Thyroid gland (tissue), 4 donors: ENCODE results near the gene ARHGAP4. TPM values are rescaled to one million over a fixed set of nuclear protein-coding genes. Genes with fewer than 3 reads are reported as not detected.

Experiments used
- DNase-seq, 2 donors: peaks; one replicate each; pipeline ENCODE4 v3.0.0-alpha.2; 2019
- H3K27ac ChIP-seq, 3 donors: fragments of 200-600 bp; sonication (generic); 1 replicate in 2 of 3; 2 replicates in 1 of 3; pipeline ENCODE4 v1.5.1; 2016 to 2019; ENCODE audit warnings: mild to moderate bottlenecking in 1 of 3, moderate library complexity in 1 of 3
- H3K27me3 ChIP-seq: fragments of 200-600 bp; sonication (generic); one replicate; pipeline ENCODE4 v1.5.1; 2019
- H3K36me3 ChIP-seq, 2 donors: fragments of 200-600 bp; sonication (generic); one replicate each; pipeline ENCODE4 v1.5.1; 2016 to 2019
- H3K4me1 ChIP-seq, 2 donors: fragments of 200-600 bp; sonication (generic); one replicate each; pipeline ENCODE4 v1.5.1; 2017 to 2019
- H3K4me3 ChIP-seq, 3 donors: fragments of 200-600 bp; sonication (generic); replicated peaks in 1 of 3; 1 replicate in 2 of 3; 2 replicates in 1 of 3; pipeline ENCODE4 v1.5.1; 2016; ENCODE audit warnings: mild to moderate bottlenecking in 1 of 3
- H3K9me3 ChIP-seq: fragments of 200-600 bp; sonication (generic); one replicate; pipeline ENCODE4 v1.5.1; 2017
- CTCF ChIP-seq, 6 experiments: fragments of 200-600 bp in 3 of 6; fragments of 450-650 bp in 3 of 6; sonication (generic) in 3 of 6; IDR thresholded peaks; one replicate each; pipeline ENCODE4 v1.5.1; 2016 to 2019; ENCODE audit warnings: antibody characterized with exemption in 6 of 6, mild to moderate bottlenecking in 2 of 6, inconsistent platforms in 1 of 6, moderate library complexity in 1 of 6
- POLR2A ChIP-seq, 2 donors: fragments of 450-650 bp; IDR thresholded peaks; one replicate each; pipeline ENCODE4 v1.6.1; 2017; ENCODE audit warnings: antibody characterized with exemption in 2 of 2, mild to moderate bottlenecking in 2 of 2, moderate library complexity in 1 of 2
- WGBS, 2 donors: methylation state at CpG; one replicate each; pipeline ENCODE4 v1.1.5; 2017; 5-methylcytosine and 5-hydroxymethylcytosine counted together
- intact Hi-C: fragments of 100-400 bp; cut with DNase I; formaldehyde crosslinking; loops from one replicate; pipeline ENCODE4 v1.15.1; 2023
- total RNA-seq, 4 donors: library from RNA; depleted of rRNA; stranded (reverse); fragments of >200 nt; gene quantifications; one replicate each; pipeline ENCODE4 v1.2.3, GENCODE V29; 2016

The ARHGAP4 gene
- total RNA-seq, 4 donors from 2014 or later: 6.5 to 37.0 (median 12.2) TPM

- Histone ChIP-seq H3K4me1 (no peaks in the 10 kb centered on the region), H3K27me3 (no peaks in the 10 kb centered on the region), H3K9me3 (no peaks in the 10 kb centered on the region), H3K36me3 (no peaks in the 10 kb centered on the region), H3K4me3 (no peak overlapping the region), H3K27ac (no peak overlapping the region)
- DNase-seq: no peak
- intact Hi-C loops: no loop called here
- 79 to 89% methylated on average over 2 to 18 of the region's 21 CpGs for WGBS, 2 donors
- no peak for TF ChIP-seq POLR2A (IDR thresholded peaks at IDR 0.05)
- no peak for TF ChIP-seq CTCF (IDR thresholded peaks at IDR 0.05)
Measured at GRCh38 chrX:153861733-153862310, 64.2 kb downstream of the ARHGAP4 start.

DNA sequence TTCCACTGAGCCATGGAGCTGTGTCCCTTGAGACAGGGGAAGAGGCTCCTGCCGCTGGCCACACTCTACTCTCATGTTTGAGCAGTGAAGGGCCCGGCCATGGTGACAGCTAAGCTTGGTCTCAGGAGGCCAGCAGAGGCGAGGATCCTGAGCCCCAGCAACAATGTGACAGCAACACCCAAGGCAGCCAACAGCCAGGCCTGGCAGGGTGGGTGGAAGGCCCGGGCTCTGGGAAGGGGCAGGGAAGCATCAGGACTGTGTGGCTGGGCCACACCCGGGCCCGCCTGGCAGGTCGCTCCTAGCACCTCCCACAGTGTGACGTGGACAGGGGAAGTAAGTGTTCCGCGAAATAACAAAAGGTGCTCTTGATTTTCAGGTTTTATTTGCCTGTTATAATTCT is 64.9 kb downstream of the ARHGAP4 start:
- intact Hi-C loops: no loop called here
- Histone ChIP-seq H3K27me3 (no peaks in the 10 kb centered on the region), H3K27ac (no peak overlapping the region), H3K4me1 (no peaks in the 10 kb centered on the region), H3K9me3 (no peaks in the 10 kb centered on the region), H3K4me3 (no peak overlapping the region), H3K36me3 (no peaks in the 10 kb centered on the region)
- WGBS, 2 donors: 70 to 90% methylated on average over 3 to 4 of the region's 10 CpGs
- DNase-seq: no peak
- TF ChIP-seq POLR2A (IDR thresholded peaks at IDR 0.05) (no peak), CTCF (IDR thresholded peaks at IDR 0.05) (no peak)

Other genes starting within 250 kb of the ARHGAP4 start
- 1 to 10 TPM; 4.0 to 8.0 (median 6.1) TPM for gene SLC6A8, start 238.3 kb downstream of the ARHGAP4 start, total RNA-seq
- 100 to 1,000 TPM; 170 to 228 (median 185) TPM for gene BCAP31, start 201.9 kb downstream of the ARHGAP4 start, total RNA-seq
- 10 to 100 TPM in 1 of 4 donors, 1 to 10 TPM in 3; 7.0 to 11.8 (median 8.9) TPM for gene ABCD1, start 201.4 kb downstream of the ARHGAP4 start, total RNA-seq
- gene PLXNB3, start 162.0 kb downstream of the ARHGAP4 start, total RNA-seq: 1 to 10 TPM in 3 of 4 donors, under 1 TPM in 1; 0.67 to 2.0 (median 1.1) TPM
- gene SRPK3, start 145.2 kb downstream of the ARHGAP4 start, total RNA-seq: under 1 TPM in 1 of 4 donors, not detected in 3; 0.22 TPM
- 100 to 1,000 TPM in 3 of 4 donors, 10 to 100 TPM in 1; 77.7 to 148 (median 115) TPM for gene IDH3G, start 131.9 kb downstream of the ARHGAP4 start, total RNA-seq
- gene SSR4, start 131.6 kb downstream of the ARHGAP4 start, total RNA-seq: 100 to 1,000 TPM; 177 to 359 (median 279) TPM
- 1 to 10 TPM; 3.2 to 7.0 (median 4.5) TPM for gene PDZD4, start 95.7 kb downstream of the ARHGAP4 start, total RNA-seq
- gene L1CAM, start 40.1 kb downstream of the ARHGAP4 start, total RNA-seq: 1 to 10 TPM in 1 of 4 donors, under 1 TPM in 3; 0.45 to 2.2 (median 0.75) TPM
- 1 to 10 TPM in 3 of 4 donors, not detected in 1; 1.1 to 2.8 (median 2.6) TPM for gene AVPR2, start 21.6 kb downstream of the ARHGAP4 start, total RNA-seq
- gene NAA10, start 8.8 kb upstream of the ARHGAP4 start, total RNA-seq: 10 to 100 TPM; 58.7 to 89.3 (median 69.7) TPM
- gene RENBP, start 18.4 kb upstream of the ARHGAP4 start, total RNA-seq: 10 to 100 TPM in 1 of 4 donors, 1 to 10 TPM in 3; 3.6 to 16.5 (median 4.4) TPM
- 100 to 1,000 TPM in 1 of 4 donors, 10 to 100 TPM in 3; 23.5 to 119 (median 52.3) TPM for gene HCFC1, start 45.6 kb upstream of the ARHGAP4 start, total RNA-seq
- gene TMEM187, start 46.5 kb upstream of the ARHGAP4 start, total RNA-seq: 10 to 100 TPM in 1 of 4 donors, 1 to 10 TPM in 3; 3.8 to 10.7 (median 8.7) TPM
- gene IRAK1, start 93.6 kb upstream of the ARHGAP4 start, total RNA-seq: 10 to 100 TPM; 36.4 to 53.1 (median 42.8) TPM
- gene MECP2, start 171.5 kb upstream of the ARHGAP4 start, total RNA-seq: 10 to 100 TPM; 47.7 to 93.3 (median 61.1) TPM
- gene OPN1LW, start 218.0 kb upstream of the ARHGAP4 start, total RNA-seq: not detected